ENCODE measurements around the gene STX12. TPM values are rescaled to one million over a fixed set of nuclear protein-coding genes. Genes with fewer than 3 reads are reported as not detected.

Gene STX12
- total RNA-seq, 6 experiments from 2014 or later: 15.2 to 32.7 (median 19.5) TPM

GRCh38 chr1:27872802-27873551, 100.0 kb downstream of the STX12 start:
- ATAC-seq (peak; percentile 8 to 47 (median 12)), DNase-seq (no peak)
- Histone ChIP-seq H3K4me3 (peak overlapping the region; percentile 56 to 68 (median 60)), H3K27ac (peak overlapping the region; percentile 62 to 78 (median 77)), H3K36me3 (no peaks in the 10 kb centered on the region), H3K27me3 (no peaks in the 10 kb centered on the region), H3K4me1 (no peaks in the 10 kb centered on the region), H3K9me3 (no peaks in the 10 kb centered on the region)
- WGBS (ENCODE audit: insufficient coverage, low coverage, low lambda C conversion rate, missing lambda C conversion rate): 16% methylated on average over 11 of the region's 38 CpGs
- TF ChIP-seq POLR2A (IDR thresholded peaks at IDR 0.05) (no peak), CTCF (IDR thresholded peaks at IDR 0.05) (no peak)
- intact Hi-C loops (cut with DNase I): no loop called here

GRCh38 chr1:27873671-27874384, 100.8 kb downstream of the STX12 start:
- H3K27me3 ChIP-seq: no peaks in the 10 kb centered on the region
- DNase-seq (peak in 1 of 3 donors; percentile 42), ATAC-seq (peak; percentile 6 to 24 (median 7))
- intact Hi-C loops (cut with DNase I): no loop called here
- TF ChIP-seq POLR2A (IDR thresholded peaks at IDR 0.05): peak; percentile 31
- no peak for TF ChIP-seq CTCF (IDR thresholded peaks at IDR 0.05)
- no peaks in the 10 kb centered on the region for H3K36me3 ChIP-seq
- peak overlapping the region in 2 of 3 donors; percentile 60 to 68 for H3K4me3 ChIP-seq
- WGBS (ENCODE audit: insufficient coverage, low coverage, low lambda C conversion rate, missing lambda C conversion rate): 80% methylated on average over 8 of the region's 16 CpGs
- no peaks in the 10 kb centered on the region for H3K4me1 ChIP-seq
- H3K9me3 ChIP-seq: no peaks in the 10 kb centered on the region
- H3K27ac ChIP-seq: peak overlapping the region; percentile 62 to 78 (median 77)

Small RNA genes lying within 50 kb of the gene (small RNA-seq; reads per million reads assigned to genes)
- gene AL020997.2 (0 reads per million in 2 experiments), gene RNU6-1245P (0 reads per million in 2 experiments), gene SCARNA1 (48.1 to 61.8 reads per million in 2 experiments)

Other genes with a start within 250 kb of the STX12 start
- 10 to 100 TPM in 3 of 6 experiments, 1 to 10 TPM in 3; 5.5 to 21.3 (median 10.9) TPM for gene AHDC1, start 169.1 kb upstream of the STX12 start, total RNA-seq
- gene FGR, start 138.0 kb upstream of the STX12 start, total RNA-seq: 1 to 10 TPM; 2.5 to 10.0 (median 6.3) TPM
- gene IFI6, start 101.0 kb upstream of the STX12 start, total RNA-seq: 10 to 100 TPM in 5 of 6 experiments, 1 to 10 TPM in 1; 9.5 to 45.7 (median 33.2) TPM
- 1 to 10 TPM; 3.5 to 7.4 (median 4.9) TPM for gene FAM76A, start 47.3 kb upstream of the STX12 start, total RNA-seq
- gene PPP1R8, start 57.6 kb downstream of the STX12 start, total RNA-seq: 10 to 100 TPM; 12.4 to 18.6 (median 13.0) TPM
- gene THEMIS2, start 99.3 kb downstream of the STX12 start, total RNA-seq: 10 to 100 TPM in 1 of 6 experiments, 1 to 10 TPM in 5; 3.3 to 14.3 (median 7.6) TPM
- 10 to 100 TPM in 5 of 6 experiments, 1 to 10 TPM in 1; 10.0 to 17.6 (median 11.8) TPM for gene RPA2, start 141.4 kb downstream of the STX12 start, total RNA-seq
- 1 to 10 TPM in 1 of 6 experiments, under 1 TPM in 3, not detected in 2; 0.14 to 1.1 (median 0.49) TPM for gene SMPDL3B, start 161.8 kb downstream of the STX12 start, total RNA-seq
- 1 to 10 TPM; 5.5 to 8.7 (median 7.1) TPM for gene XKR8, start 186.8 kb downstream of the STX12 start, total RNA-seq